ENCODE measurements around the gene FGFRL1. TPM values are rescaled to one million over a fixed set of nuclear protein-coding genes. Genes with fewer than 3 reads are reported as not detected.
A peak's percentile ranks its signal among the peaks of the same experiment; 100 is the strongest.

FGFRL1 gene
- polyA plus RNA-seq, 2 of the 4 experiments (the other 2 are of a cell fraction): 4.7 to 11.2 TPM

DNA sequence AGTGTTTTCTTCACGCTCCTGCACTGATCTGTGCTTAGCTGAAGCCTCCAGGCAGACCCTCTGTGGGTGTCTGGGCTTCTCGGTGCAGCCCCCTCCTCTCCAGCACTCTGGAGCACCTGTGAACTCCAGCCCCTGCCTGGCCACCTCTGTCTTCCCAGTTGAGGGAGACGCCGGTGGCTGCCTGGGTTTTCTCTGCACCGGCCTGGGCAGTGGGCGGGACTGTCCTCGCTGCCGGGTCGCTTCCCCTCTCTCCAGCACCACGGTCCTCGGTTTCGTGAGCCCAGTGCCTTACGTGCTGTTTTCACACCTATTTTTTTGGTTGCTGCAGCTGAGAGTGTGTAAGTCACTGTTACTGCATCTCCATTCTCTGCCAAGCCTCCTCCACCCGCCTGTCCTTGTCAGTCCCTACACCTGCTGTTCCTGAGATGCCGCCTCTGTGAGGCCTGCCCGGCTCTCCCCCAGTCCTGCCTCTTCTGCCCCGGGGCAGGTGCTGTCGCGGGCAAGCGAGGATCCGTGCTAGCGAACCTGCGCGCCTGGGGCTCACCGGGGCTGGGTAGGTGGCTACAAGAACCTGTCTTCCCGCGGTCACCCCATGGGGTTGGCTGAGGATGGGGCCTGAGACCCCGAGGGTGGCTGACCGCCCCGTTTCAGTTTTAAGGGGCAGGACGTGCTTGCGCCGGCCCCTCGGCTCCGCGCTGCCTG is 2.4 kb upstream of the FGFRL1 start:
- FAIRE-seq: no peak

DNA sequence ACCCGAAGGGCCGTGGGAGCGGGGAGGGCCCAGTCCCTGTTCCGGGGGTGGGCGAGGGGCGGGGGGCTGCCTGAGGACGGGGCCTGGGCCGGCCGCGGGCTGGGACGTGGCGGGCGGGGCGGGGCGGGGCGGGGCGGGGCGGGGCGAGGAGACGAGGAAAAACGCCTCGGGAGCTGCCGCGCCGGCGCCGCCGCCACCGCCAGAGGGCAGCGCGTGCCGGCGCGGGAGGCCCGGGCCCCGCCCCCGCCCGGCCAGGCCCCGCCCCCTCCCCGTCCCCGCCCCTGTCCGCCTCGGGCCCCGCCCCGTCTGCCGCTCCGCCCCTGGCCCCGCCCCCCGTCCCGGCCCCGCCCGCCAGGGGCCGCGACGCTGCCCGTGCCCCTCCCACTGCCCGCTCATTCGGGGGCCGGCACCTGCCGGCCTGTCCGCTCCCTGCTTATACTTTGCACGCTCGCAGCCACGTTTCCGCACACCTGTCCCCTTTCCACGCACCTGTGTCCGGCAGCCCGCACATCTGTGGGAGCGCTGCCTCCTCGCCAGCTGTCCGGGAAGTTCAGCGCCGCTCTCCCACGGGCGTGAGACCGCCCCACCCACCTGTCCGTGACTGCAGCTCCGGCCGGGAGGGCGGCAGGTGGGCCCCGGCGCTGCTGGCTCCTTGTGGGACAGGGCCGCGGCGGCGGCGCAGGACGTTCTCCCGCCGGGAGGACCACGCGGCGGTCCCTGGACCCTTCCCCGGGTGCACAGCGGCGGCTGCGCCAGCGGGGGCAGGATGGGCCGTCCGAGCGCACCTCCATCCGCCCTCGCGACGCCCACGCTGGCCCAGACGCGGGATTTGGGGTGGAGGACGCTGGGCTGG is 1.7 kb upstream of the FGFRL1 start:
- peak in 1 of 2 experiments; percentile 49 for DNase-seq (ENCODE audit: low read depth in 1 of 2, low spot score in 1 of 2)
- H3K27ac ChIP-seq: peak overlapping the region; percentile 77 to 94
- WGBS (ENCODE audit: missing lambda C conversion rate): 3% methylated on average over 10 of the region's 109 CpGs
- H3K4me2 ChIP-seq: peak overlapping the region; percentile 99
- no peaks in the 10 kb centered on the region for H3K9me3 ChIP-seq
- ChIA-PET POLR2A (no interaction called here), CTCF (interaction anchor here (0.5 to 1.2 kb wide), 2 partner anchors 44 to 346 kb away, joined by 3 read pairs; no protein-coding TSS in a partner anchor)
- H3K4me3 ChIP-seq: peak overlapping the region; percentile 73
- peak; percentile 37 to 52 for ATAC-seq
- TF ChIP-seq SMC3 (IDR thresholded peaks at IDR 0.05) (peak; percentile 46; the same call in 2 of the 3 replicates), NR3C1 (IDR thresholded peaks at IDR 0.05) (no peak)
- TF ChIP-seq, protein P1, sequence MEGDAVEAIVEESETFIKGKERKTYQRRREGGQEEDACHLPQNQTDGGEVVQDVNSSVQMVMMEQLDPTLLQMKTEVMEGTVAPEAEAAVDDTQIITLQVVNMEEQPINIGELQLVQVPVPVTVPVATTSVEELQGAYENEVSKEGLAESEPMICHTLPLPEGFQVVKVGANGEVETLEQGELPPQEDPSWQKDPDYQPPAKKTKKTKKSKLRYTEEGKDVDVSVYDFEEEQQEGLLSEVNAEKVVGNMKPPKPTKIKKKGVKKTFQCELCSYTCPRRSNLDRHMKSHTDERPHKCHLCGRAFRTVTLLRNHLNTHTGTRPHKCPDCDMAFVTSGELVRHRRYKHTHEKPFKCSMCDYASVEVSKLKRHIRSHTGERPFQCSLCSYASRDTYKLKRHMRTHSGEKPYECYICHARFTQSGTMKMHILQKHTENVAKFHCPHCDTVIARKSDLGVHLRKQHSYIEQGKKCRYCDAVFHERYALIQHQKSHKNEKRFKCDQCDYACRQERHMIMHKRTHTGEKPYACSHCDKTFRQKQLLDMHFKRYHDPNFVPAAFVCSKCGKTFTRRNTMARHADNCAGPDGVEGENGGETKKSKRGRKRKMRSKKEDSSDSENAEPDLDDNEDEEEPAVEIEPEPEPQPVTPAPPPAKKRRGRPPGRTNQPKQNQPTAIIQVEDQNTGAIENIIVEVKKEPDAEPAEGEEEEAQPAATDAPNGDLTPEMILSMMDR (IDR thresholded peaks at IDR 0.05): peak; percentile 43
- TF ChIP-seq, protein P2, sequence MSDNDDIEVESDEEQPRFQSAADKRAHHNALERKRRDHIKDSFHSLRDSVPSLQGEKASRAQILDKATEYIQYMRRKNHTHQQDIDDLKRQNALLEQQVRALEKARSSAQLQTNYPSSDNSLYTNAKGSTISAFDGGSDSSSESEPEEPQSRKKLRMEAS (IDR thresholded peaks at IDR 0.05): 0 out of 2 replicates have a peak, but pooled peaks have one; percentile 18
- H3K4me1 ChIP-seq: peaks cover 9% of the 10 kb centered on the region
- no peak for FAIRE-seq

More for the DNA sequence above, 2.4 kb upstream of the FGFRL1 start:
- Histone ChIP-seq H3K4me2 (peak overlapping the region; percentile 99), H3K27ac (peak overlapping the region; percentile 77 to 89), H3K4me3 (peak overlapping the region; percentile 66), H3K9me3 (no peaks in the 10 kb centered on the region), H3K4me1 (peaks cover 9% of the 10 kb centered on the region)
- WGBS (ENCODE audit: missing lambda C conversion rate): 22% methylated on average over 15 of the region's 36 CpGs
- ChIA-PET POLR2A (no interaction called here), CTCF (no interaction called here)
- ATAC-seq (no peak), DNase-seq (ENCODE audit: low read depth in 1 of 2, low spot score in 1 of 2) (no peak)
- TF ChIP-seq ZFP36 (IDR thresholded peaks at IDR 0.05; ENCODE audit: borderline replicate concordance, partially characterized antibody): peak; percentile 8
- TF ChIP-seq ATOH8 (CRISPR knock-in tag; IDR thresholded peaks at IDR 0.05; ENCODE audit: low read depth): no peak

- Histone ChIP-seq H3K27ac (peak overlapping the region; percentile 61 to 94), H3K4me2 (peak overlapping the region; percentile 95), H3K4me1 (peaks cover 9% of the 10 kb centered on the region), H3K4me3 (peak overlapping the region; percentile 73), H3K9me3 (no peaks in the 10 kb centered on the region)
- CTCF ChIA-PET: interaction anchor here (0.5 to 1.2 kb wide), 3 partner anchors 43 to 345 kb away, joined by 3 read pairs; no protein-coding TSS in a partner anchor
- FAIRE-seq (no peak), ATAC-seq (peak; percentile 61 to 73), DNase-seq (ENCODE audit: low read depth in 1 of 2, low spot score in 1 of 2) (peak in 1 of 2 experiments; percentile 83)
- POLR2A ChIA-PET: no interaction called here
- 2% methylated on average over 17 of the region's 36 CpGs for WGBS (ENCODE audit: missing lambda C conversion rate)
- TF ChIP-seq, protein P3, sequence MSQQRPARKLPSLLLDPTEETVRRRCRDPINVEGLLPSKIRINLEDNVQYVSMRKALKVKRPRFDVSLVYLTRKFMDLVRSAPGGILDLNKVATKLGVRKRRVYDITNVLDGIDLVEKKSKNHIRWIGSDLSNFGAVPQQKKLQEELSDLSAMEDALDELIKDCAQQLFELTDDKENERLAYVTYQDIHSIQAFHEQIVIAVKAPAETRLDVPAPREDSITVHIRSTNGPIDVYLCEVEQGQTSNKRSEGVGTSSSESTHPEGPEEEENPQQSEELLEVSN (IDR thresholded peaks at IDR 0.05; ENCODE audit: borderline replicate concordance, low read depth): peak; percentile 75
- TF ChIP-seq, protein P2 (IDR thresholded peaks at IDR 0.05): peak; percentile 72
- TF ChIP-seq EP300 (IDR thresholded peaks at IDR 0.05) (no peak), GATA3 (IDR thresholded peaks at IDR 0.05; ENCODE audit: borderline replicate concordance) (no peak), CBX8 (IDR thresholded peaks at IDR 0.05) (no peak), ZFP36 (IDR thresholded peaks at IDR 0.05; ENCODE audit: borderline replicate concordance, partially characterized antibody) (peak; percentile 88), ATOH8 (CRISPR knock-in tag; IDR thresholded peaks at IDR 0.05; ENCODE audit: low read depth) (no peak), CEBPB (IDR thresholded peaks at IDR 0.05) (peak in 1 of 2 experiments; percentile 55; a peak in 2 of 4 replicates), HOXB5 (CRISPR knock-in tag; IDR thresholded peaks at IDR 0.05) (peak; percentile 83; the same call in 1 of the 2 replicates), RAD21 (conservative IDR thresholded peaks at IDR 0.05 in 1 of 2, IDR thresholded peaks at IDR 0.05 in 1 of 2) (no peak)
Measured at GRCh38 chr4:1010395-1011021, 918 bp upstream of the FGFRL1 start.
